Loucy (cell line): ENCODE results near the gene GSDMA.
"Not testable (repeated sequence)": the region's sequence is repeated elsewhere in the genome, so short reads cannot be mapped to it uniquely, and the experiment has no call there.

Source experiments
- H2AFZ ChIP-seq: fragments of 200-600 bp; sonication (generic); 2 replicates; pipeline ENCODE4 v1.6.0; 2016; ENCODE audit warnings: antibody characterized with exemption, mild to moderate bottlenecking, low read length, moderate library complexity
- H3F3A ChIP-seq: fragments of 200-600 bp; 2 replicates; pipeline ENCODE4 v1.6.0; 2016; ENCODE audit warnings: antibody characterized with exemption, low read depth, mild to moderate bottlenecking
- H3K27me3 ChIP-seq: fragments of 200-600 bp; sonication (generic); 2 replicates; pipeline ENCODE4 v1.6.1; 2014; ENCODE audit warnings: low read length, mild to moderate bottlenecking; ENCODE audit not compliant: insufficient read depth, poor library complexity, severe bottlenecking
- H3K36me3 ChIP-seq: fragments of 200-600 bp; sonication (generic); 2 replicates; pipeline ENCODE4 v1.6.1; 2016; ENCODE audit warnings: low read length; ENCODE audit not compliant: insufficient read depth
- H3K4me1 ChIP-seq: fragments of 200-600 bp; sonication (generic); 2 replicates; pipeline ENCODE4 v1.5.1; 2014; ENCODE audit warnings: low read length, mild to moderate bottlenecking; ENCODE audit not compliant: insufficient read depth, poor library complexity, severe bottlenecking
- H3K4me2 ChIP-seq: fragments of 200-600 bp; sonication (generic); 2 replicates; pipeline ENCODE4 v1.6.0; 2014; ENCODE audit warnings: antibody characterized with exemption, low read length, low read depth, mild to moderate bottlenecking; ENCODE audit not compliant: poor library complexity, severe bottlenecking
- H3K4me3 ChIP-seq: fragments of 200-600 bp; sonication (generic); 2 replicates; pipeline ENCODE4 v1.5.1; 2014; ENCODE audit warnings: low read length, mild to moderate bottlenecking, mixed read lengths; ENCODE audit not compliant: poor library complexity, severe bottlenecking
- H3K79me2 ChIP-seq: fragments of 200-600 bp; sonication (generic); 2 replicates; pipeline ENCODE4 v1.6.1; 2014; ENCODE audit warnings: low read length; ENCODE audit not compliant: insufficient read depth
- H3K9ac ChIP-seq: fragments of 200-600 bp; sonication (generic); 2 replicates; pipeline ENCODE4 v1.6.0; 2014; ENCODE audit warnings: mild to moderate bottlenecking, low read depth, low read length, moderate library complexity; ENCODE audit not compliant: poor library complexity, severe bottlenecking
- H3K9me2 ChIP-seq: fragments of 200-600 bp; sonication (generic); replicated peaks from 2 replicates; pipeline ENCODE4 v1.6.1; 2016; ENCODE audit warnings: low read depth, low read length, mixed read lengths
- H3K9me3 ChIP-seq: fragments of 200-600 bp; sonication (generic); 2 replicates; pipeline ENCODE4 v1.6.1; 2014; ENCODE audit warnings: mild to moderate bottlenecking, antibody characterized with exemption, low read length, low read depth; ENCODE audit not compliant: insufficient read depth
- H4K20me1 ChIP-seq: fragments of 200-600 bp; sonication (generic); 2 replicates; pipeline ENCODE4 v1.6.0; 2014; ENCODE audit warnings: antibody characterized with exemption, low read length, mild to moderate bottlenecking; ENCODE audit not compliant: insufficient read depth, poor library complexity, severe bottlenecking
- EZH2phosphoT487 ChIP-seq: fragments of 200-600 bp; IDR thresholded peaks from 2 replicates; pipeline ENCODE4 v1.6.1; 2018; ENCODE audit warnings: antibody characterized with exemption, mild to moderate bottlenecking, moderate library complexity, borderline replicate concordance
- TF ChIP-seq, protein P1 (sequence below): fragments of 200-600 bp; sonication (generic); conservative IDR thresholded peaks from 2 replicates; pipeline ENCODE4 v1.5.1; 2014; ENCODE audit warnings: mild to moderate bottlenecking, antibody characterized with exemption, low read length

GSDMA gene

DNA sequence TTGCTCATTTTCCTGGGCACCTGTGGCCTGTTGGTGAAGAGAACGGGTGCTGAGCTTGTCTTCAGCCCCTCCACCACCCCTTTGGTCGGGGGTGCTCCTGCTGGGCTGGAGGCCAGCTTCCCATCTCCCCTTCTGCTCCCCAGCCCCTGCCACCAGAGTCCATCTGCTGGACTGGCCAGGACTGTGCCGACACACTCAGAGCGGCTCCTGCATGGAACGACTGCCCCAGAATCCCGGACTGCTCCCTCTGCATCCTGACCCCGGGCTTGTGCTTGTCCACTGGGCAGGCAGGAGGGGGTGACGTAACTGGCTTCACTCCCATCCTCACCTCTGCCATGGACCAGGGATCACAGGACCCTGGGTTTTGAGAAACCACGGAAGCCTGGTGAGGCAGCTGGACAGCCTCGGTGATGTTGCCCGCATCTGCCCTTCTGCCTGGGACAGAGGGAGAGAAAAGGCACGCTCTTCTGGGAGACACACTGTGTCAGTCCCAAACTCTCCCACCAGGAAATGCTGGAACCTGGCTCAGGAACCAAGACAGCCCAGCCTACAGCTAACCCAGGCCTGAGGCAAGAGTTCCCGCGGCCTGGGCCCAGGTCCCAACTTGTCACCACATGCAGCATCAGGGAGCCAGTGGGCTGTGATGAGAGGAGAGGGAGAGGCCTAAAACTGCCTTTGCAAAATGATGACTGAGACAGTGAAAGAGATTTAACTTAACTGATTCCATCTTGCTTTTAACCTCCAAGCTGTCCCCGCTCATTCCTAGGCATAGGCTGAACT lies 16.1 kb upstream of the GSDMA start:
- H3K36me3 ChIP-seq = no peaks in the 10 kb centered on the region
- no peaks in the 10 kb centered on the region for H3K9me2 ChIP-seq
- H4K20me1 ChIP-seq = no peaks in the 10 kb centered on the region
- no peaks in the 10 kb centered on the region for H3F3A ChIP-seq
- H3K79me2 ChIP-seq = no peaks in the 10 kb centered on the region
- peaks cover 16% of the 10 kb centered on the region for H3K4me1 ChIP-seq
- H3K4me2 ChIP-seq = no peak overlapping the region
- no peaks in the 10 kb centered on the region for H3K27me3 ChIP-seq
- H3K9ac ChIP-seq = no peak overlapping the region
- no peak overlapping the region for H2AFZ ChIP-seq
- TF ChIP-seq, protein P1, sequence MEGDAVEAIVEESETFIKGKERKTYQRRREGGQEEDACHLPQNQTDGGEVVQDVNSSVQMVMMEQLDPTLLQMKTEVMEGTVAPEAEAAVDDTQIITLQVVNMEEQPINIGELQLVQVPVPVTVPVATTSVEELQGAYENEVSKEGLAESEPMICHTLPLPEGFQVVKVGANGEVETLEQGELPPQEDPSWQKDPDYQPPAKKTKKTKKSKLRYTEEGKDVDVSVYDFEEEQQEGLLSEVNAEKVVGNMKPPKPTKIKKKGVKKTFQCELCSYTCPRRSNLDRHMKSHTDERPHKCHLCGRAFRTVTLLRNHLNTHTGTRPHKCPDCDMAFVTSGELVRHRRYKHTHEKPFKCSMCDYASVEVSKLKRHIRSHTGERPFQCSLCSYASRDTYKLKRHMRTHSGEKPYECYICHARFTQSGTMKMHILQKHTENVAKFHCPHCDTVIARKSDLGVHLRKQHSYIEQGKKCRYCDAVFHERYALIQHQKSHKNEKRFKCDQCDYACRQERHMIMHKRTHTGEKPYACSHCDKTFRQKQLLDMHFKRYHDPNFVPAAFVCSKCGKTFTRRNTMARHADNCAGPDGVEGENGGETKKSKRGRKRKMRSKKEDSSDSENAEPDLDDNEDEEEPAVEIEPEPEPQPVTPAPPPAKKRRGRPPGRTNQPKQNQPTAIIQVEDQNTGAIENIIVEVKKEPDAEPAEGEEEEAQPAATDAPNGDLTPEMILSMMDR = no peak
- no peak for TF ChIP-seq EZH2phosphoT487
- no peaks in the 10 kb centered on the region for H3K9me3 ChIP-seq
- H3K4me3 ChIP-seq = no peak overlapping the region

DNA sequence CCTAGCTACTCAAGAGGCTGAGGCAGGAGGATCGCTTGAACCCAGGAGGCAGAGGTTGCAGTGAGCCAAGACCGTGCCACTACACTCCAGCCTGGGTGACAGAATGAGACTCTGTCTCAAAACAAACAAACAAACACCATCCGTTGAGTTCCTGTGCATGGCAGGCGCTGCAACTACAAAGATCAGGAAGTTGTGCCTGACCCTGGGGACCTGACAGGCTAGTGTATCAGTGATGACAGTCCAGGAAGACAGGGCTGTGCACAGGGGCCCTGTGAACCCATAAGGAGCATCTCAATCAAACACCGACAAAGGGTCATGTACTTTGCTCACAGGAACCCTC lies 14.3 kb upstream of the GSDMA start:
- H3K36me3 ChIP-seq, H3K79me2 ChIP-seq, H3K9ac ChIP-seq, H3K9me3 ChIP-seq, H3K4me3 ChIP-seq, H4K20me1 ChIP-seq, H3F3A ChIP-seq, H3K9me2 ChIP-seq, H3K27me3 ChIP-seq: not testable (repeated sequence)
- peak overlapping the region; percentile 25 for H3K4me2 ChIP-seq
- peaks cover 16% of the 10 kb centered on the region for H3K4me1 ChIP-seq
- peak overlapping the region; percentile 59 for H2AFZ ChIP-seq

DNA sequence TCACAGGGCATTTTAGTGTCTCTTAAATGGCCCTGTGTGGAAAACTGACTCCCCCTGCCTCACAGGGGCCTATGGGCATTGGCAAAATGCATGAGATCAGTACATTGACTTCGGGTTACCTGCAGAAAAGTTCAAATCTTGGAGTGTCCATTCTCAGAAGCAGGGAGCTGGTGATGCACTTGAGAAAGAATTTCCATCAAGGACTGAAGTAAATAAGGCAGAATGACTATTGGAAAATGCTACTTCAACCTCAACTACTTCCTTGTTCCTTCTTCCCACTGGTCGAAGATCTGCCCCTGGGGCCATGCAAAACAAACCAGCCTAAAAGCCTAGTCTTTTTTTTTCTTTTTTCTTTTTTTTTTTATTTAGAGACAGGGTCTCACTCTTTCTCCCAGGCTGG lies 13.8 kb upstream of the GSDMA start:
- Histone ChIP-seq H3K4me3 (no peak overlapping the region), H2AFZ (peak overlapping the region; percentile 59; the same call in 1 of the 2 replicates), H3K9me3 (no peaks in the 10 kb centered on the region), H3K27me3 (no peaks in the 10 kb centered on the region), H3K79me2 (no peaks in the 10 kb centered on the region), H3K4me1 (peaks cover 16% of the 10 kb centered on the region), H3K4me2 (peak overlapping the region; percentile 25), H3K36me3 (no peaks in the 10 kb centered on the region), H3K9ac (no peak overlapping the region), H3F3A (no peaks in the 10 kb centered on the region), H3K9me2 (no peaks in the 10 kb centered on the region), H4K20me1 (no peaks in the 10 kb centered on the region)
- TF ChIP-seq EZH2phosphoT487 = no peak
- TF ChIP-seq, protein P1 = no peak

DNA sequence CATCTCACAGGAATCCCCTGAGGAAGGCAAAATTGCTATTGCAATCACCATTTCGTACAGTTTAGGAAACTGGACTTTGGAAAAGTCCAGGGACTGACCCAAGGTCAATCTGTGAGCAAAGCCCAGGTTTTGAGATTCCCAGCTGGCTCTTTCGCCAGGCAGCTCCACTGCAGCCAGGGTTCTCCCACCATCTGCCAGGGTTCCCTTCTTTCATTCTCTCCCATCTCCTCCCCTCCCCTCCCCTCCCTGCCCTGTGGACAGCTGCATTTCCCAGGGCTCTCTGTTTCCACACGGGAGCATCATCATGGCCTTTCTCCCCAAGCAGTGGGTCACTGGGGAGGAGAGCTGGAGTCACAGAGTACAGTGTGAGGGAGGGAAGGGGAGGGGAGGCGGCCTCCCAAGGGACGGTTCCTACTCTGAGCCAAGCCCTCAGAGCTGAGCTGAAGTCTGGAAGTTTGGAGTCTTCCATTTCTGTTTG lies 11.9 kb upstream of the GSDMA start:
- Histone ChIP-seq H3K36me3 (no peaks in the 10 kb centered on the region), H3K9me2 (no peaks in the 10 kb centered on the region), H3K27me3 (no peaks in the 10 kb centered on the region), H3K79me2 (no peaks in the 10 kb centered on the region), H3K9ac (no peak overlapping the region), H3F3A (no peaks in the 10 kb centered on the region), H3K9me3 (no peaks in the 10 kb centered on the region), H3K4me2 (no peak overlapping the region), H4K20me1 (no peaks in the 10 kb centered on the region), H3K4me3 (no peak overlapping the region), H2AFZ (no peak overlapping the region), H3K4me1 (peaks cover 16% of the 10 kb centered on the region)
- TF ChIP-seq, protein P1 = no peak
- TF ChIP-seq EZH2phosphoT487 = no peak
